ENCODE measurements around the gene TECTA. TPM values are rescaled to one million over a fixed set of nuclear protein-coding genes. Genes with fewer than 3 reads are reported as not detected.
"Not testable (repeated sequence)": the region's sequence is repeated elsewhere in the genome, so short reads cannot be mapped to it uniquely, and the experiment has no call there.

Gene TECTA
- total RNA-seq, 1 donor from 2014 or later: 0.94 TPM

DNA sequence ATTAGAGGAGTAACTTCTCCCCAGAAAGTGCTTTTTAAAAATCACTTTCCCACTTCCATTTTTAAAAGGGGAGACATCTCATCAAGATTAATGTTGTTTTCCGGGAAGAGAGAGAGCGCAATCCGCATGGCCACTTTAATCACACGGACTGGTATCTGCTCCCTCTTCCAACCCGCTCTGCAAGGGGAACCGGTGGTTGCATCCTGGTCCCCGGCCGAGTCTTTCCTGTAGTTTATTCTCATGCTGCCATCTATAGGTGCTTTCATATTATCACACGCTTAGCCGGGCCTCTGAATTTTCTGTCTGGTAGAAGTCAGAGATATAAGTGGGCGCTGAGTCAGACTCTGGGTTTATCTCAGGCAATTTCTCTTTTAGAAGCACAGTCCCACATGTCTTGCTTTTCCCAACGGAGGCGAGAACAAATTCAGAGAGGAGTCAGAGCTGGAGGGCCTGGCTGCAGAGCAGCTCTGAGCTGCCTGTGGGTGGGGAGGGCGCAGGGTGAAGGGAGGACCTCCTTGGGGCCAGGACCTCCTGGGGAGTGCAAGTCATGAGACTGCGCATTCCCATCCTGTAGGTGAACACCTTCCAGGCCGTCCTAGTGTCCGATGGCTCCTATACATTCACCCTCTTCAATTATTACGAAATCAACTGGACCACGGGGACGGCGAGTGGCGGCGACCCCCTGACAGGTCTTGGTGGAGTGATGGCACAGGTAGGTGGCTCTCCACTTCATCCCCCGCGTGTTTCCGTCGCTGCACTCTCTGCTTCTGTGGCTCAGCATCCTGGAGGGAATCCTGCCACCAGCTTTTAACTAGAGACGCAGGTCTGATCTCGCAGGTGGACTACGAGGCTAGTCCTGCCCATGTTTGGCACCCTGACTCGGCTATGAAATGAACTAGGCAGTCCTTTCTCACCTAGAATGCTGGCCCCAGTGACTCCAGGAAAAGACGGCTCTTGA lies 11.7 kb downstream of the TECTA start:
- no peak for DNase-seq (ENCODE audit: extremely low spot score, unreplicated experiment)
- Mint-ChIP-seq H3K4me1 (ENCODE audit: unreplicated experiment) (no peaks in the 10 kb centered on the region), H3K36me3 (ENCODE audit: unreplicated experiment) (no peaks in the 10 kb centered on the region), H3K27me3 (ENCODE audit: unreplicated experiment) (peaks cover 20% of the 10 kb centered on the region), H3K4me3 (ENCODE audit: unreplicated experiment) (no peak overlapping the region), H3K9me3 (ENCODE audit: unreplicated experiment) (no peaks in the 10 kb centered on the region), H3K27ac (ENCODE audit: unreplicated experiment) (no peak overlapping the region)
- peak; percentile 70 for TF ChIP-seq CTCF (IDR thresholded peaks at IDR 0.05)

DNA sequence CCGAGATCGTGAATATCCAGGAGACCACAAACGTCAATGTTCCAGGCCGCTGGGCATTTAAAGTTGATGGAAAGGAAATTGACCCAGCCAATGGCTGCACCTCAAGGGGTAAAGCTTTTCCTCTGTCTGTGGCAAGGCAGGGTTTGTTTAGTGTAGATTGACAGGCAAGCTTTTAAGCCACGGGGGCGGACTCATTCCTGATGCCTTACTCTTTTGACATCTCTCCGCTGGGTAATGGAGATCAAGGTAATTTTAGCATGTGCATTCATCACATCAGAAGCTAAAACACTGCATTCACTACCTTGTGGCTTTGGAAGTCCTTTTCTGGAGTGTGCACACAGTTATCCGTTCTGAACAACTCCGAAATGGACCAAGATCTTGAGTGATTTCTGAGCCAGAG lies 12.6 kb downstream of the TECTA start:
- Mint-ChIP-seq H3K36me3 (ENCODE audit: unreplicated experiment) (no peaks in the 10 kb centered on the region), H3K9me3 (ENCODE audit: unreplicated experiment) (no peaks in the 10 kb centered on the region), H3K4me1 (ENCODE audit: unreplicated experiment) (no peaks in the 10 kb centered on the region), H3K27ac (ENCODE audit: unreplicated experiment) (no peak overlapping the region), H3K27me3 (ENCODE audit: unreplicated experiment) (peaks cover 20% of the 10 kb centered on the region), H3K4me3 (ENCODE audit: unreplicated experiment) (no peak overlapping the region)
- no peak for DNase-seq (ENCODE audit: extremely low spot score, unreplicated experiment)
- no peak for TF ChIP-seq CTCF (IDR thresholded peaks at IDR 0.05)

DNA sequence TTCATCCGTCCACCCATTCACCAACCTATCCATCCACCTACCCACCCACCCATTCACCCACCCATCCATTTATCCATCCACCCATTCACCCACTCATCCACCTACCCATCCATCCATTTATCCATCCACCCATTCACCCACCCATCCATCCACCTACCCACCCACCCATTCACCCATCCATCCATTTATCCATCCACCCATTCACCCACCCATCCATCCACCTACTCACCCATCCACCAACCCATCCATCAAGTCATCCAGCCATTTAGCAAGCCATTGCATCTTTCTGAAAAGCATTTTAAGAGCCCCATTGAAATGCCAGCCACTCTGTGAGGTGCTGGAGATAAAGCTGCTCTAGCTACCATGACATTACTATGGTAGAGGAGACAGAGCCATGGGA lies 14.0 kb downstream of the TECTA start:
- not testable (repeated sequence) for H3K27ac Mint-ChIP-seq (ENCODE audit: unreplicated experiment); DNase-seq (ENCODE audit: extremely low spot score, unreplicated experiment); H3K4me3 Mint-ChIP-seq (ENCODE audit: unreplicated experiment); H3K4me1 Mint-ChIP-seq (ENCODE audit: unreplicated experiment); H3K9me3 Mint-ChIP-seq (ENCODE audit: unreplicated experiment); H3K36me3 Mint-ChIP-seq (ENCODE audit: unreplicated experiment)
- H3K27me3 Mint-ChIP-seq (ENCODE audit: unreplicated experiment): peaks cover 20% of the 10 kb centered on the region

DNA sequence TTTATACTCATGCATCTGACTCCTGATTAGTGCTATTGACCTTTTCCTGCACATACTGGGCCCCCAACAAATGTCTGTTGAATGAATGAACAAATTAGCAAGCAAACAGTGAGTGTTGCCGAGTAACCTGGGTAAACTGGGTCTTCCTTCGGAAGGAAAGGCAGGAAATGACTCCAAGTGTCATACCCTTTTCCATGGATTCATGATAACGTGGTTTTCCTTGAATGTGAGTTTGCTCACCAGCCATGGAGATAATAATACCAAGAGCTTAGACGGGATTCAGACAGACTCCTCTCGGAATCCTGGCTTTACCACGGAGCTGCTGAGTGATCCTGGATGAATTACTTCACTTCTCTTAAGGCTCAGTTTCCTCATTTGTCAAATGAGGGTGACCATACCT lies 16.7 kb downstream of the TECTA start:
- H3K9me3 Mint-ChIP-seq (ENCODE audit: unreplicated experiment): no peaks in the 10 kb centered on the region
- no peak for TF ChIP-seq CTCF (IDR thresholded peaks at IDR 0.05)
- no peak overlapping the region for H3K4me3 Mint-ChIP-seq (ENCODE audit: unreplicated experiment)
- DNase-seq (ENCODE audit: extremely low spot score, unreplicated experiment): no peak
- no peak overlapping the region for H3K27ac Mint-ChIP-seq (ENCODE audit: unreplicated experiment)
- H3K36me3 Mint-ChIP-seq (ENCODE audit: unreplicated experiment): no peaks in the 10 kb centered on the region
- no peaks in the 10 kb centered on the region for H3K27me3 Mint-ChIP-seq (ENCODE audit: unreplicated experiment)
- H3K4me1 Mint-ChIP-seq (ENCODE audit: unreplicated experiment): no peaks in the 10 kb centered on the region

DNA sequence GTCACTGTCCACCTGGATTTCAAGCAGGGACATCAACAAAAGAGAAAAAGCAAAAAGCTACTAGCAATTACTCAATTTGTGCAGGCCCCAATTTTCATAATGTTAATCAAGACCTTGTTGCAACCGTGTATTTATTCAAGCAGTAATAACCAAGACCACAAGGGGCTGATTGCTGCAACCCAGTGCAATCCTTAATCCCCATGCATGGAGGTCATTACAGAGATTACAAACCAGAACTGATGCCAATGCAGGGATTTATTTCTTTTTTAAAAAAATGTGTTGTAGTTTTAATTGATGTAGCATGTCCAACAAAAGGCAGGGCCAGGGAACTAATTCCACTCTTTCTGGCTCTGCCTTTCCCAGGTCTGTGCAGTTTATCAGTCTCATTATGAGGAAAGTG lies 18.4 kb downstream of the TECTA start:
- DNase-seq (ENCODE audit: extremely low spot score, unreplicated experiment): no peak
- H3K36me3 Mint-ChIP-seq (ENCODE audit: unreplicated experiment): no peaks in the 10 kb centered on the region
- H3K4me3 Mint-ChIP-seq (ENCODE audit: unreplicated experiment): no peak overlapping the region
- no peaks in the 10 kb centered on the region for H3K27me3 Mint-ChIP-seq (ENCODE audit: unreplicated experiment)
- no peaks in the 10 kb centered on the region for H3K4me1 Mint-ChIP-seq (ENCODE audit: unreplicated experiment)
- no peak for TF ChIP-seq CTCF (IDR thresholded peaks at IDR 0.05)
- no peak overlapping the region for H3K27ac Mint-ChIP-seq (ENCODE audit: unreplicated experiment)
- peaks cover 13% of the 10 kb centered on the region for H3K9me3 Mint-ChIP-seq (ENCODE audit: unreplicated experiment)

Data from osteocyte (in vitro differentiated cells).